SK-N-SH (cell line): ENCODE measurements around the gene C11orf86.

Experiments used
- CTCF ChIP-seq: fragments of 200-600 bp; sonication (generic); IDR thresholded peaks from 2 replicates; pipeline ENCODE4 v1.6.1; 2017; ENCODE audit warnings: antibody characterized with exemption, mild to moderate bottlenecking, moderate library complexity
- GATA2 ChIP-seq: sonication (generic); formaldehyde crosslinking; IDR thresholded peaks from 2 replicates; pipeline ENCODE4 v1.5.0; 2020; ENCODE audit warnings: mild to moderate bottlenecking, missing genetic modification reagents
- TAF1 ChIP-seq: IDR thresholded peaks from 2 replicates; pipeline ENCODE4 v1.6.1; 2012; ENCODE audit warnings: low read depth, mild to moderate bottlenecking, low read length, moderate library complexity, borderline replicate concordance
- TEAD4 ChIP-seq: IDR thresholded peaks from 2 replicates; pipeline ENCODE4 v1.4.0; 2012; ENCODE audit warnings: mild to moderate bottlenecking, borderline replicate concordance; ENCODE audit not compliant: insufficient read depth
- USF2 ChIP-seq: fragments of 150-350 bp; IDR thresholded peaks from 2 replicates; pipeline ENCODE4 v1.6.1; 2017; ENCODE audit warnings: antibody characterized with exemption, low read length, low read depth, borderline replicate concordance

DNA sequence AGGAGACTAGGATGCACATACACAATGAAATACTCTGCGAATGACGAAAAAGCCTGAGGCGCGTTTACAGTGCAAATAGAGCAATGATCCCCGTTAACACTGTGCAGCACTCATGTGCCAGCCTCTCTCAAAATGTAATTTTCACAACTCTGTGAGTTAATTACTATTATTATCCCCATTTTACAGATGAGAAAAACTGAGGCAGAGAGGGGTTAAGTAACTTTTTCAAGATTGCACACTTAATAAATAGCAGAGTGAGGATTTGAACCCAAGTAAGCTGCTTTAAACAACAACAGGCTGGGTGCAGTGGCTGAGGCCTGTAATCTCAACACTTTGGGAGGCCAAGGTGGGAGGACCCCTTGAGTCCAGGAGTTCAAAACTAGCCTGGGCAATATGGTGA, 26.2 kb downstream of the C11orf86 start:
- no peak for TF ChIP-seq CTCF
- TF ChIP-seq TAF1 = no peak
- TF ChIP-seq TEAD4 = no peak
- no peak for TF ChIP-seq GATA2 (CRISPR knock-in tag)
- no peak for TF ChIP-seq USF2
